ENCODE results near the gene PIGV. TPM values are rescaled to one million over a fixed set of nuclear protein-coding genes. Genes with fewer than 3 reads are reported as not detected.
A peak's percentile ranks its signal among the peaks of the same experiment; 100 is the strongest.
"Not testable (repeated sequence)": the region's sequence is repeated elsewhere in the genome, so short reads cannot be mapped to it uniquely, and the experiment has no call there.

Gene PIGV
- total RNA-seq, 1 experiment from 2014 or later = 14.5 TPM

DNA sequence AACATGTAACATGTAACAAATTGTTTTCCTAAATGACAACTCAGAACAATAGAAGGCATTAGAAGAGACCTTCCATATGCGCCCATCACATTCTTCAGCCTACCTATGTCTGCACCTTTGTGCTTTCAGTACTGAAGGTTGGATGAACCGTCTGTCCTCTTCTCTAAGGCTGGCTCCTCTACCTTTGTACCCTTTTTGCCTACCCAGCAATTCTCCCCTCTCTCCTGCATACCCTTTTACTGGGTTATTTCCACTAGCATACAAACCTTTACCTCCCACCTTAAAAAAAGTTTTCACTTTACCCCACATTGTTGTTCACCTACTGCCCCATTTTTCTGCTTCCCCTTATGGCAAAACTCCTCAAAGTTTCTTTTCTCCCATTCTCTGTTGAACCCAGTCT is 5.2 kb downstream of the PIGV start:
- no peak for DNase-seq (ENCODE audit: low spot score)

DNA sequence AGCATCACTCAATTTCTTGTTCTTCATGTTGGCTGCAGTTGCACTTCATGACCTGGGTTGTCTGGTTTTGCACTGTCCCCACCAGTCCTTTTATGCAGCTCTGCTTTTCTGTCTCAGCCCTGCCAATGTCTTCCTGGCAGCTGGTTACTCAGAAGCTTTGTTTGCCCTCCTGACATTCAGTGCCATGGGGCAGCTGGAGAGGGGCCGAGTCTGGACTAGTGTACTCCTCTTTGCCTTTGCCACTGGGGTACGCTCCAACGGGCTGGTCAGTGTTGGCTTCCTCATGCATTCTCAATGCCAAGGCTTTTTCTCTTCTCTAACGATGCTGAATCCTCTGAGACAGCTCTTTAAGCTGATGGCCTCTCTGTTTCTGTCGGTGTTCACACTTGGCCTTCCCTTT is 6.6 kb downstream of the PIGV start:
- no peak for DNase-seq (ENCODE audit: low spot score)

DNA sequence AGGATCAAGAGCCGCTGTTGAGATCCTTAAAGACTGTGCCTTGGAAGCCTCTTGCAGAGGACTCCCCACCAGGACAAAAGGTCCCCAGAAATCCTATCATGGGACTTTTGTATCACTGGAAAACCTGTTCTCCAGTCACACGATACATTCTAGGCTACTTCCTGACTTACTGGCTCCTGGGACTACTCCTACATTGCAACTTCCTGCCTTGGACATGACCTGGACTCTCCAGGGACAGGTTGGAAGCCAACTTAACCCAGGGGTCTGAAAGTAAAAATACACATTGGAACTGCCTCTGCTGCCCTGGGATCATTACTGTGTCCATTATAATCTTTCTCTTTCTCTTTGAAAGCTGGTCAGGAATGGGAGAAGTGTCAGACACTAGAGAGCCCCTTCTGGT is 9.9 kb downstream of the PIGV start:
- DNase-seq (ENCODE audit: low spot score) = no peak

DNA sequence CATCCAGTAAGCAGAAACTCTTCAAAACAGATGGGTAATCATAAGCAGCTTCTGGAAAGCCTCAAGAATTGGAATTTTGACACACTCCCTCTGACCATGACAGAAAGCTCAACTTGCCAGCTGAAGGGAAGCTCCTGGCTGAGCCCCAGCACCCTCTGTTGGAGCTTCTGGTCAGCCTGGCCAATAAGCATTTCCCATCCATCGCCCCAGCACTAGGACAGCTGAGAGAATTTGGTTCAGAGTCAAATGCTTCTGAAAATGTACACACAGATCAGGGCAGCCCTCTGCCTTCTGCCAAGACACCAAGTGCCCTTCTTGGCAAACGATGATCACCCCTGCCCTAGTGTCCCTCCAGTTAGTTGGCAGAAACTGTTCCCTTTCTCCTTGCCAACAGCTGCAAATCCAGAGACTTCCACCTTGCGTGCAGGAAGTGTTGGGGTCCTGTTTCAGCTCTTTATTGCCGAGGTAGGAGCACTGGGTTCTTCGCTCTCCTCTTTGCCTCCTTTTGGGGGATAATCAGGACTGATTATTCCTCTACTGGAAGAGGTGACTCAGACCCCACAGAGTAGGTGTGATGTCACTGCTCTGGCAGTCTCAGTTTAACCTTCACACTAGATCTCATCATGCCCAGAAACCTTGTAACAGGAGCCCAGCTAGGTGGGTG is 11.9 kb downstream of the PIGV start:
- peak; percentile 62 for DNase-seq (ENCODE audit: low spot score)

DNA sequence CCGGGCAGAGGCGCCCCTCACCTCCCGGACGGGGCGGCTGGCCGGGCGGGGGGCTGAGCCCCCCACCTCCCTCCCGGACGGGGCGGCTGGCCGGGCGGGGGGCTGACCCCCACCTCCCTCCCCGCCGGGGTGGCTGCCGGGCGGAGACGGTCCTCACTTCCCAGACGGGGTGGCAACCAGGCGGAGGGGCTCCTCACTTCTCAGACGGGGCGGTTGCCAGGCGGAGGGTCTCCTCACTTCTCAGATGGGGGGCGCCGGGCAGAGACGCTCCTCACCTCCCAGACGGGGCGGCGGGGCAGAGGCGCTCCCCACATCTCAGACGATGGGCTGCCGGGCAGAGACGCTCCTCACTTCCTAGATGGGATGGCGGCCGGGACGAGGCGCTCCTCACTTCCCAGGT is 16.2 kb downstream of the PIGV start:
- DNase-seq (ENCODE audit: low spot score) = not testable (repeated sequence)

DNA sequence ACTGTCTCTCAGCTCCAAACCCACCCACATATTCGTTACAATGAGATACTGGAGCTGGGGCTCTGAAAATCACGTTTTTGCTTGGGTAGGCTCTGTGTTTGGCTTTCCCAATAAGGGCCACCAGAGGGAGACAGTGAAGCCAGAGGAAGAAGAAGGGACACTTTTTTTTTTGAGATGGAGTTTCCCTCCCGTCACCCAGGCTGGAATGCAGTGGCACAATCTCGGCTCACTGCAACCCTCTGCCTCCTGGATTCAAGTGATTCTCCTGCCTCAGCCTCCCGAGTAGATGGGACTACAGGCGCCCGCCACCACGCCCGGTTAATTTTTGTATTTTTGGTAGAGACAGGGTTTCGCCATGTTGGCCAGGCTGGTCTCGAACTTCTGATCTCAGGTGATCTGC is 22.4 kb downstream of the PIGV start:
- DNase-seq (ENCODE audit: low spot score) = peak; percentile 59

DNA sequence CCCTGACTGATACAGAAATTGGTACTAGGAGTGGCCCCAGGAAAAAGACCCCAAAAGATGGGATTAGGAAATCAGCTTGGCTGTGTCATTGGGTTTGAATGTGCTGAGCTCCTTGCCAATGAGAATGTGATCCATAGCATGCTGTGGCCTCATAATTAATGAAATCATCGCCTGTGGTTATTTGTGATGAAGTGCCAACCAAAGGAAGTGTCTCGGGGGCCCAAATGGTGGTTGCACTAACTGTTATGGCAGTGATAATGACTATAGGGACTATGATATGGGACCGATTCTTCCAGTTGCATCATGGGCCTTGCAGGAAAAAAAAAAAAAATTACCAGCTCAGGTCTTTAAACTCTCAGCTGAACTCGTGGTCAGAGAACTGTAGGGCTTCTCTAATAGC is 23.3 kb downstream of the PIGV start:
- DNase-seq (ENCODE audit: low spot score) = no peak

DNA sequence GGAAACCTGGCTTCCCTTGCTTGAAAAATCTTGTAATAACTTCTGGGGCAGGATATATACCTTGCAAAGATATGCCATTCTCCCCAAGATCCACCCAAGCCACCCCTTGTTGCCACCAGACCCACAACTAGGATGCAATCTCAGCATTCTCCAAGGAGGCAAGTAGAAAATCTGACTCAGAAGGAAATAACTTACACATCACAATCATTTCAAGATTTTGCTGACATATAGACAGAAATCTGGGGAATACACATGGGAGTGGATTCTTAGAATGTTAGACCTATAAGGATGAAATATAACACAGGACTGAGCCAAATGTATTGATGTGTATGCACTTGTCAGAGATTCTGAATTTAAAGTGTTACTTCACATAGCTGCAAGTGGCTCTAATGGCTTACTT is 24.0 kb downstream of the PIGV start:
- DNase-seq (ENCODE audit: low spot score) = no peak

DNA sequence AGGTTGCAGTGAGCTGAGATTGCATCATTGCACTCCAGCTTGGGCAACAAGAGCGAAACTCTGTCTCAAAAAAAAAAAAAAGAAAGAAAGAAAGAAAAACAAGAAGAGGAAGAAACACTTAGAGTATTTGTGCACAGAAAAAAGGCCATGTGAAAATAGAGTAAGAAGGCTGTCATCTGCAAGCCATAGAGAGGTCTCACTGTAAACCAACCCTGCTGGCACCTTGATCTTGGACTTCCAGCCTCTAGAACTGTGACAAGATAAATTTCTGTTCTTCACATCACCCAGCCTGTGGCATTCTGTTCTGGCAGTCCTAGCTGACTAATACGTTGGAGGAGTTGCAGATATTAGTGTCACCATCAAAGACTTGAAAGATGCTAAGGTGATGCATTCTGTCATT is 26.6 kb downstream of the PIGV start:
- no peak for DNase-seq (ENCODE audit: low spot score)

DNA sequence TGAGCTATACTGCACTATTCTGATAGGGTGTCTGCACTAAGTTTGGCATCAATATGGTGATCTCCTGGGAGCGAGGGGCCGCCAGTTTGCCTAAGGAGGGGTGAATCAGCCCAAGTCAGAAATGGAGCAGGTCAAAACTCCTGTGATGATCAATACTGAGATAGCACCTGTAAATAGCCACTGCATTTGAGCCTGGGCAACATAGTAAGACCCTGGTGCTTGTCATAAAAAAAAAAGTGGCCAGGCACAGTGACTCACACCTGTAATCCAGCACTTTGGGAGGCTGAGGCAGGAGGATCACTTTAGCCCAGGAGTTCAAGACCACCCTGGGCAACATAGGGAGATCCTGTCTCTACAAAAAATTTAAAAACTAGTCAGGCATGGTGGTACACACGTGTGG is 27.1 kb downstream of the PIGV start:
- DNase-seq (ENCODE audit: low spot score) = no peak

DNA sequence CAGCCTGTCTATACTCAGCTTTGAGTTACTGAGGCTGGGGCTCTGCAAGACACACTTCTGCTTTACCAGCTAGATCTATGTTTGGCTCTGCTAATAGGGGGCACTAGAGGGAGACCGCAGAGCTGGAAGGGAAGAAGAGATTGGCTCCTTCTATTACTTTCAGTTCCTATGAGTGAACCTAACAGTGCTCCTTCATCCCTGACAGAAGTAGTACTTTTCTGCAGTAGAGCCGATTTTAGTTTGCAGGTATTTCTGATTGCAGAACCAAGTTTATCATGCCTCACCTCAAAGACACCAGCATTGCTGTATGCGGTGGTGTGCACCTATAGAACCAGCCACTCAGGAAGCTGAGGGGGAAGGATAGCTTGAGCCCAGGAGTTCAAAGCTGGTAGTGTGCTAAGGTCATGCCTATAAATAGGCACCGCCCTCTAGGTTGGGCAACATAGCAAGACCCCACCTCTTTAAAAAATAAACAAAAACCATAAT is 33.1 kb downstream of the PIGV start:
- no peak for DNase-seq (ENCODE audit: low spot score)

DNA sequence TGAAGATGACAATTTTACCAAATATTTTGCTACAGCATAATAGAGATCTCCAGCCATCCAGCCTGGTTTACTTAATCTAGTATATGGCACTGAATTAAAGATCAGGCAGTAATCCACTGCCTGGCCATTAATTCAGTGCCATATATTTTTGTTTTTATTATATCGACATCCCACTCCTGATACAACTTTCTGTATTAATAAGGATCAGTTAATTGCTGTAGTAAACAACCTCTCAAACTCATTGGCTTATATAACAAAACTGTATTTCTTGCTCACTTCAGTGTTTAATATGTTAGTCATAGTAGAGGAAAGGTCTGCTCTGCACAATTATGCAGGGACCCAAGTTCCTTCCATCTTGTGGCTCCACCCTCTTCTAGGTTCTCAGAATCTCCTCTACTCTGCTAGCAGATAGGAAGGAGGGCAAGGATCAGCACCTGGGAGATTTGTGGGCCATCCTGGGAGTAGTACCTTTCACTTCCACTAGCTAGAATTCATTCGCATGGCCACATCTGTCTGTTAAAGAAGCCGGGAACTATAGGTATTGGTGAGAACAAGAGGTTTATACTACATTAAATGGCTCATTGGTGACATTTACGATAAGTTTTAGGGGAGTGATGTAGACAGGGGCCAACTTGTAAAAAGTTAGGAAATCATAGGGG is 35.1 kb downstream of the PIGV start:
- no peak for DNase-seq (ENCODE audit: low spot score)

DNA sequence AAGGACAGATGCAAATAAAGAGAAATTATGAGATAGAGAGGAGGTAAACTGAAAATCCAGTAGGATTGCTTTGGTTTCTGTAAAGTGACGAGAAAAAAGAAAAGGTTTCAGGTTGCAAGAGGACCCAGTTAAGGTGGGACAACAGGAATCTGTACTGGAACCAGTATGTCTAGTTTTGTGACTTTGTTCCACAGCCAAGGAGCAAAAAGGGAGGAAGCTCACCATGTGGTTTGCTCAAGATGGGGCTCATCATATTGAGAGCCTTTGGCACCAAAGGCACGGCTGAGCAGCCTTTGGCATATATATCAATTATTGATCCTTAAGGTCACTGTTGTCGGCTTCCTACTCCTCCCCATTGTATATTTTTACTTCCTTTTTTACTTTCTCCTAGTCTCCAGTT is 37.0 kb downstream of the PIGV start:
- DNase-seq (ENCODE audit: low spot score) = no peak

DNA sequence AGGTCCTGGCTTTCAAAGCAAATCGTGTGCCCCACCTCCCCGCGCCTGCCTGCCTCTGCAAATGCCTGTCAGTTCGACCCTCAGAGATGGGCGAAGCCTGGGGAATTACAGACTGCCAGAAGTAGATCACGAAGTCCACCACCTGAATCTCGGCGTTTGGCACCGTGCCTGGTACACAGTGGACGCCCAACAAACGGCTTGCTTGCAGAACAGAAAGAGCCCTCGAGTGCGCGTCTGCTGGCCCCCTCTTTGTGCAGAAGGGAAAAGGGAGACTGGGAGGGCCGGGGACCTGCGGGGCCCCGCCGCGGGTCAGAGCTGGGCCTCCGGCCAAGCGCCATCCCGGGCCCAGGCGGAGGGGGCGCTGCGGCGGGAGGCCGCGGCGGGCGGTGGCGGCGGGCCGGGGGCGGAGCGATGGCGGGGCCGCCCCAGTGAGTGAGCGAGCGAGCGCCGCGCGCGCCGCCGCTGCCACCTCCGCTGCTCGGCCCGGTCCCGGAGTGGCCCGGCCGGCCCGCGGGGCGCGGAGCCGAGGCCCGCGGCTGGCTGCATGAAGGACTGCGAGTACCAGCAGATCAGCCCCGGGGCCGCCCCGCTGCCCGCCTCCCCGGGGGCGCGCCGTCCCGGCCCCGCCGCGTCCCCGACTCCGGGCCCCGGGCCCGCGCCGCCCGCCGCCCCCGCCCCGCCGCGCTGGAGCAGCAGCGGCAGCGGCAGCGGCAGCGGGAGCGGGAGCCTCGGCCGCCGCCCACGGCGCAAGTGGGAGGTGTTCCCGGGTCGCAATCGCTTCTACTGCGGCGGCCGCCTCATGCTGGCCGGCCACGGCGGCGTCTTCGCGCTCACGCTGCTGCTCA is 38.7 kb downstream of the PIGV start, which contains the start of gene ZDHHC18:
Gene ZDHHC18, plus strand, starts transcription at position 428 of the 845 bp plus-strand sequence. Its CDS starts 117 bp downstream, at position 545.
- no peak for DNase-seq (ENCODE audit: low spot score)

DNA sequence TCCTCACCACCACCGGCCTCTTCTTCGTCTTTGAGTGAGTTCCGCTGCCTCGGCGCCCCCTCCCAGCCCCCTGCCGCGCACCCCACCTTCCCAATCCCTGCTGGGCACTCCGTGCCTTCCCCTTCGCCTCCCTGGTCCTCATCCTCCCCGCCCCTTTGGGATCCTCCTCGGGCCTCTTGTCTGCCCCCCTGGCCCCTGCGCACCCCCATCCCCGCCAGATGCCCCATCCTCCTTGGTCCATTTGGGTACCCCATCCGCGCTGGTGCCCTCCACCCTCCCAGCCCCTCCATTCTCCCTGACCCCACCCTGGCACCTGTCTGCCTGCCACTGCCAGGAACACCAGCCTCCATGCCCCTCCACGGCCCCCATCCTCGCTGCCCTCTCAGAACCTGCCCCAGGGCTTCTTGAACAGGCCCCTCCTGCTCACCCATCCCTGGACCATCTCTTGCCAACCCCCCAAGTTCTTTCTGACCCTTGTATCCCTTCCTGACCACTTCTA is 39.4 kb downstream of the PIGV start:
- DNase-seq (ENCODE audit: low spot score) = no peak

DNA sequence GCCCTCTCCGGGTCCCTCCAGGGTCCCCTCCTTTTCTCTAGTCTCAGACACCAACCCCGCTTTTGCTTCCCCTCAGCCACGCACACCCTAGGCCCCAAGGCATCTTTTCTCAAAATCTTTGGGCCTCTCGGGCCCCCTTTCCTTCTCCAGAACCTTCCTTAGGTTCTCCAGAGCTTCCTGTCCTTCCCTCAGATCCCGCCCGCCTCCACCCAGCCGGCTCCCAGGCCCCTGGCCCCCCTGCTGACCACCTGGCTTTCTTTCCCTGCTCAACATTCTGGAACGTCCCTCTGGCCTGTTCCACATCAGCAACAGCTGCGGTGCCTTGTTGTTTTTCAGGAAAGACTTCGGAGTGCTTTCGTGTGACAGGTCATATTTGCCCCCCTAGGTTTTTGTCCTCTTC is 39.9 kb downstream of the PIGV start:
- DNase-seq (ENCODE audit: low spot score) = no peak

DNA sequence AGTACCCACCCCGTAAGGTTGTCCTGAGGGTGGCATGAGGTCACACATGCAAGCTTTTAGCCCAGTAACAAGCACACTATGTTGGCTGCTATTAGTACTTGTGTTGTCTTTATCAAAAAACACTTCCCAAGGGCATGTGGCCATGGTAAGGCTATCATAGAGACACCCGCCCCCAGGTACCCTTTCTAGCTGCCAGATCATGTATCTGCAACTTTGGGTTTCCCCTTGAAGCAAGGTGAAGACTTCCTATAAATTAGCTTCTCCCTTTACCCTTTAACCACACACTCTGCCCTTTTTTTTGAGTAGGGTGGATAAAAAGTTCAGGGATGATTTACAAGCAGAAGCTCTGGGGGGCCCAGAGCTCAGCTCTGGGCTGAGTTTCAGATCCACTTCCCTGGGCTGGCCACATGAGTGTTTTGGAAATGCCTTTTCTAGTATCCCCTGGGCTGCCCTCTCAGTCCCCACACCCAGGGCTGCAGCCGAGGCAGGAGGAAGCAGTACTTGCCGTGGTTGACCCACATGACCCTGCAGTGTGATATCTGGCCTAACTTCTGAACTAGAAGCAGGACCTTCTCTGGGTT is 40.8 kb downstream of the PIGV start:
- no peak for DNase-seq (ENCODE audit: low spot score)

DNA sequence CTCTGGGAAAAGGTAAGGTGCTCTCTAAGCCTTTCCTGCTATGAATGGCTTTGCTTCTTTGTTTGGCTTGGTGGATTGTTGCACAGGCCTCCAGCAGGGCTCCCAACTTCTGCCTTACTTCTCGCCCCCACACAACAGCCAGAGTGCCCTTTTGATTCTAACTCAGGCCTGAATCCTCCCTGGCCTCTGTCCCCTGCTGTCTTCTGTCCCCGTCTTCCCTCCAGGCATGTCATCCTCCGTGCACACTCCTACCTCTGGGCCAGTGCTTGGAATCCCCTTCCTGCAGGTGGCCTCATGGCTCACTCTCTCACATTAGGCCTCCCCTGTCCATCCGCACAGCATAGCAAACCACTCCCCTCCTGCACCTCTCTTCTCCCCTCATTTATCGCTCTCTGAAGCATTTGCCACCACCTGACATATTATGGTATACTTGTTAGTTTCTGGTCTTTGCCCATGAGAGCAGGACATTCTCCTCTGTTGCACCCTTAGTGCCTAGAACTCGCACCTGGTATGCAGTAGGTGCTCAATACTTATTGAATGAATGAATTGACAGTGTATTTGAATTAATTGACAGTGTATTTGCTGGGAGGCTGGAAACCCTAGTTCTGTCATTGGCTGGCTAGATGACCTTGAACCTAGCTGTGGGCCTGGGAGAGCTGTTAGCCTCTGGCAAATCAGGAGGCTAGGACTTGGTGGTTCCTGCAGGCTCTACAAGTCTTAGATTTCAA is 41.6 kb downstream of the PIGV start:
- DNase-seq (ENCODE audit: low spot score) = no peak

DNA sequence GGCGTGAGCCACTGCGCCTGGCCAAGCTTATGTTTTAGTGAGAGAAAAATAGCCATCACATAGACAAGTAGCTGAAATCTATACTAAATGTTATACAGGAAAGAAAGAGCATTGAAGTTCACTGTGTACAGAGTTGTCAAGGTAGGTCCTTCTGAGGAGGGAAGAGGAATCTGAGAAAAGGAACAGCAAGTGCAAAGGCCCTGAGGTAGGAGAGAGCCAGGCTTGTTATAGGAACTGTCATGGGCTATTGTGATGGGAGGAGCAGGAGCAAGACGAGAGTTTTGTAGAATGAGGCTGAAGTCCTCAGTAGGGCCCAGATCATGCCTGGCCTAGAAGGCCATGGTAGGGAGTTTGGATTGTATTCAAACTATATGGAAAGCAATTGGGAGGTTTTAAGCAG is 43.3 kb downstream of the PIGV start:
- no peak for DNase-seq (ENCODE audit: low spot score)

DNA sequence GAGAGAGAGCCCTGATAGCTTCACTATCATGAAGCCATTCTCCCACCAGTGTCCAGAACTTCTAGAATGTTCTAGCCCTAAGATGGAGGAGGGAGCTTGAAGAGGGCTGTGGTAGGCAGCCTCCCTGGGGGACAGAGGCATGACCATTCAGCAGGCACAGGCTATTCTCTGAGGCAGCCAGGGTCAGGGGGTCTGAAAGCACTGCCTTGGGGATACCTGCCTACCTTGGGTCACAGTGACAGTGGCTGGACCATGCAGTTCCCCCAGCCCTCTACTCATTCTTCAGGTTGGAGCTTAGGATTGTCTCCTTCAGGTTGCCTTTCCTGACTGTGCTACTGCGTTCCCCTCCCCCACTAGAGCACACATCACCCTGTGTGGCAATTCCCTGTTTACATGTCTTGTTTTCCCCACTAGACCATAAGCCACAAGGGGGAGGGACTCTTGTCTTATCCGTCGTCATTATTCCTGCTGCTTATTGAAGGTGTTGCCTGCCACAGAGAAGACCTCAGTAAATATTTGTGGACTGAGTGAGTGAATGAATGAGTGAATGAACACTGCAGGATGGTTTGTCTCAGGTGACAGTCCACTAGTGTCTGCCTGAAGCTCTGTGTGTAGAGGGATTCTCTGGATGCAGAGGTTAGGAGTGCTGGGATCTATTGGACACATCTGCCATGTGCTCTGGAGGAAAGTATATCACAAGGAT is 43.9 kb downstream of the PIGV start:
- DNase-seq (ENCODE audit: low spot score) = peak; percentile 45

Measured in H4 (cell line).